Stomach (tissue), 4 donors: ENCODE results near the gene HSD17B12.

Source experiments
- CTCF ChIP-seq, 7 experiments: fragments of 450-650 bp in 4 of 7; fragments of 200-600 bp in 3 of 7; sonication (generic) in 3 of 7; IDR thresholded peaks; one replicate each; pipeline ENCODE4 v1.5.1; 2016 to 2019; ENCODE audit warnings: antibody characterized with exemption in 7 of 7, control low read depth in 2 of 7, mild to moderate bottlenecking in 1 of 7
- EP300 ChIP-seq: sonication (generic); formaldehyde crosslinking; IDR thresholded peaks from one replicate; pipeline ENCODE4 v1.6.1; 2017; ENCODE audit warnings: antibody characterized with exemption
- POLR2AphosphoS5 ChIP-seq, 3 donors: sonication (generic); formaldehyde crosslinking; IDR thresholded peaks; one replicate each; pipeline ENCODE4 v1.6.1; 2016; ENCODE audit warnings: antibody characterized with exemption in 3 of 3

- TF ChIP-seq CTCF (IDR thresholded peaks at IDR 0.05): no peak
- no peak for TF ChIP-seq POLR2AphosphoS5 (IDR thresholded peaks at IDR 0.05)
- TF ChIP-seq EP300: no peak
These were observed 35.8 kb upstream of the HSD17B12 start for GRCh38 chr11:43644621-43645299.
